ENCODE measurements around the gene F12. TPM values are rescaled to one million over a fixed set of nuclear protein-coding genes. Genes with fewer than 3 reads are reported as not detected.
A peak's percentile ranks its signal among the peaks of the same experiment; 100 is the strongest.

F12 gene
- total RNA-seq, 1 experiment from 2014 or later, result 16.5 TPM

DNA sequence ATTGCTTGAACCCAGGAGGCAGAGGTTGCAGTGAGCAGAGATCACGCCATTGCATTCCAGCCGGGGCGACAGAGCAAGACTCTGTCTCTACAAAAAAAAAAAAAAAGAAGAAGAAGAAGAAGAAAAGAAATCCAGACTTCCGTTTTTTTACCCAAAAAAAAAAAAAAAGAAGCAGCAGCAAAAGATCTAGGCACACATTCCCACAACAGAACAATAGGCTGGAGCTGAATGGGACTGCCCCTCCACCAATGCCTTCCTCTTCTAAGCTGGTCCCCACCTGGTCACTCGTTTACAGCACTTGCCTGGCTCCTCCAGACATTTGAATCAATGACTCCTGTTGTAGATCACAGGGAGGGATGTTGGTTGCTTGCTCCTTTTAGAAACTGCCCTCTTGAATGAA lies 56.3 kb downstream of the F12 start:
- BruUV-seq (replicated peaks), result no TSS peak
- peaks cover 24% of the 10 kb centered on the region for H3K4me1 Mint-ChIP-seq (ENCODE audit: insufficient read depth, unreplicated experiment)
- no peak overlapping the region for H3K27ac Mint-ChIP-seq (ENCODE audit: low read depth, unreplicated experiment)
- intact Hi-C loops (cut with micrococcal nuclease), result no loop called here
- TF ChIP-seq, protein P1, sequence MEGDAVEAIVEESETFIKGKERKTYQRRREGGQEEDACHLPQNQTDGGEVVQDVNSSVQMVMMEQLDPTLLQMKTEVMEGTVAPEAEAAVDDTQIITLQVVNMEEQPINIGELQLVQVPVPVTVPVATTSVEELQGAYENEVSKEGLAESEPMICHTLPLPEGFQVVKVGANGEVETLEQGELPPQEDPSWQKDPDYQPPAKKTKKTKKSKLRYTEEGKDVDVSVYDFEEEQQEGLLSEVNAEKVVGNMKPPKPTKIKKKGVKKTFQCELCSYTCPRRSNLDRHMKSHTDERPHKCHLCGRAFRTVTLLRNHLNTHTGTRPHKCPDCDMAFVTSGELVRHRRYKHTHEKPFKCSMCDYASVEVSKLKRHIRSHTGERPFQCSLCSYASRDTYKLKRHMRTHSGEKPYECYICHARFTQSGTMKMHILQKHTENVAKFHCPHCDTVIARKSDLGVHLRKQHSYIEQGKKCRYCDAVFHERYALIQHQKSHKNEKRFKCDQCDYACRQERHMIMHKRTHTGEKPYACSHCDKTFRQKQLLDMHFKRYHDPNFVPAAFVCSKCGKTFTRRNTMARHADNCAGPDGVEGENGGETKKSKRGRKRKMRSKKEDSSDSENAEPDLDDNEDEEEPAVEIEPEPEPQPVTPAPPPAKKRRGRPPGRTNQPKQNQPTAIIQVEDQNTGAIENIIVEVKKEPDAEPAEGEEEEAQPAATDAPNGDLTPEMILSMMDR (IDR thresholded peaks at IDR 0.05; ENCODE audit: unreplicated experiment), result no peak
- DNase-seq (ENCODE audit: unreplicated experiment), result no peak
- POLR2A ChIA-PET, result interaction anchor here (2.0 to 4.1 kb wide), 5 partner anchors 8 to 52 kb away, joined by 15 to 58 read pairs (median 29); partner anchors contain the start of genes PRELID1 and RAB24
- H3K27me3 Mint-ChIP-seq (ENCODE audit: insufficient read depth, unreplicated experiment), result no peaks in the 10 kb centered on the region
- H3K36me3 Mint-ChIP-seq (ENCODE audit: insufficient read depth, unreplicated experiment), result no peaks in the 10 kb centered on the region
- no peaks in the 10 kb centered on the region for H3K9me3 Mint-ChIP-seq (ENCODE audit: unreplicated experiment)
- peak overlapping the region; percentile 10 for H3K4me3 Mint-ChIP-seq (ENCODE audit: unreplicated experiment)
- CTCF ChIA-PET, result interaction anchor here (1.2 to 5.2 kb wide), 5 partner anchors 18 to 50 kb away, joined by 4 to 44 read pairs (median 22); no protein-coding TSS in a partner anchor

Other genes with a start within 250 kb of the F12 start
- gene RAB24, start 105.8 kb downstream of the F12 start, total RNA-seq (2022), result 34.3 and 42.6 TPM in 2 replicates
- gene PRELID1, start 105.8 kb downstream of the F12 start, total RNA-seq (2022), result 217 and 267 TPM in 2 replicates
- gene MXD3, start 97.7 kb downstream of the F12 start, total RNA-seq (2022), result 8.4 and 13.2 TPM in 2 replicates
- gene LMAN2, start 57.9 kb downstream of the F12 start, total RNA-seq (2022), result 221 and 279 TPM in 2 replicates
- gene RGS14, start 51.6 kb downstream of the F12 start, total RNA-seq (2022), result 7.8 and 12.6 TPM in 2 replicates
- not detected in 2 replicates for gene SLC34A1, start 25.1 kb downstream of the F12 start, total RNA-seq (2022)
- gene PFN3, start 8.9 kb downstream of the F12 start, total RNA-seq (2022), result not detected in 2 replicates
- gene GRK6, start 17.1 kb upstream of the F12 start, total RNA-seq (2022), result 45.2 and 52.0 TPM in 2 replicates
- gene PRR7, start 37.2 kb upstream of the F12 start, total RNA-seq (2022), result 15.0 and 23.2 TPM in 2 replicates
- gene DBN1, start 64.1 kb upstream of the F12 start, total RNA-seq (2022), result 149 and 165 TPM in 2 replicates
- gene PDLIM7, start 88.0 kb upstream of the F12 start, total RNA-seq (2022), result 164 and 257 TPM in 2 replicates
- 5.4 and 6.0 TPM in 2 replicates for gene DOK3, start 100.3 kb upstream of the F12 start, total RNA-seq (2022)
- gene DDX41, start 107.4 kb upstream of the F12 start, total RNA-seq (2022), result 125 and 135 TPM in 2 replicates
- 73.5 and 80.4 TPM in 2 replicates for gene FAM193B, start 145.0 kb upstream of the F12 start, total RNA-seq (2022)
- 301 and 365 TPM in 2 replicates for gene TMED9, start 182.6 kb upstream of the F12 start, total RNA-seq (2022)
- 37.9 and 38.8 TPM in 2 replicates for gene B4GALT7, start 190.6 kb upstream of the F12 start, total RNA-seq (2022)